GM19455 (cell line): ENCODE measurements around the gene MCRIP2.

Source experiments
- ATAC-seq: cut with Tn5 transposase; IDR thresholded peaks from one replicate; pipeline ENCODE4 v1.9.1; 2021; ENCODE audit not compliant: unreplicated experiment

MCRIP2 gene

DNA sequence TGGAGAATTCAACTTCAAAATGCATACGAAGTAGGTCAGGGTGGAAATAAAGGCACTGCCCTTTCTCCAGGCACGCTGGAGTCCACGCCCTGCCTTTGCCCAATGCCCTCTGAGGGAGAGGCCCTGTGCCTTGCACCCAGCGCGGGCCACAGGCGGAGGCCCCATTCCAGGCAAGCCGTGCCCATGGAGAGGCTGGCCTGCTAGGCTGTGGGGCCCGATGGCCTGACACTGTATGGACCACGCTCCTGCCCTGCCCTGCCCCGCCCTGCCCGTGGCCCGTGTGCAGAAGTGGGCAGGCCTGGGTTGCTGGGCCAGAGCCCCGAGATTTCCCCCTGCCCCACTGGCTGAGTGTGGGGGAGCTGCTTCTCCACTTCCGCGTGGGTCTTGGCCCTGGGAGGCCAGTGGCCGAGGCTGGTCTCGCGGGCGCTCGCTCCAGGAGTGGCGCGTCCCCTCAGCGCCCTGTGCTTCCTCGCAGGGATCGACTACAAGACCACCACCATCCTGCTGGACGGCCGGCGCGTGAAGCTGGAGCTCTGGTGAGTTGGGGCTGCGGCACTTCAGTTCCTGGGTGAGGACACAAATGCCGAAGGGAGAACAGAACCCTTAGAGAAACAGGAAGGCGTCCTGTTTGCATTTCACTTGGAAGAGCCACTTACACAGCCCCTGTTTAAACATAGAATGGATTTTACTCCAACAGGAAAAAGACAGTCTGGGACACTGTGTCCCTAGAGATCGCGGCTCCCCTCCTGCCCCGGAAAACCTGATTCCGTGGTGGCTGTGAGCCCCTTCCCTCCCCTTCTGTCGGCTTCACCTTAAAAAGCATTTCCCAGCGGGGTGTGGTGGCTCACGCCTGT lies 24.7 kb upstream of the MCRIP2 start:
- no peak for ATAC-seq

DNA sequence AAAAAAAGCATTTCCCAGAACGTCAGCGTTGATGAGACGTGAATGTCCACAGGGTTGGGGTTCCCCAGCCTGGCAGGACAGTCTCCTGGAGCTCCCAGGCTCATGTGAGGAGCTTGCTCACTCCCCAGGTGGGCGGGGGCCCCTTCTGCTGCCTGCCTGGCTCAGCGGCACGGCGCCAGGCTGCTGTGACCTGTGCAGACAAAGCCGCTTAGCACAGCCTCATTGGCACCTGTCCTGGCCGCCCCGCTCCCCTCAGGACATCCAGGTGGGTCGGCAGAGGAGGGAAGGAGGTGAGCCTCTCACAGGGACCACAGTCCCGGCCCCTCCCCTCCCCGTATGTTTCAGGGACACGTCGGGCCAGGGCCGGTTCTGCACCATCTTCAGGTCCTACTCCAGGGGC lies 23.8 kb upstream of the MCRIP2 start:
- no peak for ATAC-seq

DNA sequence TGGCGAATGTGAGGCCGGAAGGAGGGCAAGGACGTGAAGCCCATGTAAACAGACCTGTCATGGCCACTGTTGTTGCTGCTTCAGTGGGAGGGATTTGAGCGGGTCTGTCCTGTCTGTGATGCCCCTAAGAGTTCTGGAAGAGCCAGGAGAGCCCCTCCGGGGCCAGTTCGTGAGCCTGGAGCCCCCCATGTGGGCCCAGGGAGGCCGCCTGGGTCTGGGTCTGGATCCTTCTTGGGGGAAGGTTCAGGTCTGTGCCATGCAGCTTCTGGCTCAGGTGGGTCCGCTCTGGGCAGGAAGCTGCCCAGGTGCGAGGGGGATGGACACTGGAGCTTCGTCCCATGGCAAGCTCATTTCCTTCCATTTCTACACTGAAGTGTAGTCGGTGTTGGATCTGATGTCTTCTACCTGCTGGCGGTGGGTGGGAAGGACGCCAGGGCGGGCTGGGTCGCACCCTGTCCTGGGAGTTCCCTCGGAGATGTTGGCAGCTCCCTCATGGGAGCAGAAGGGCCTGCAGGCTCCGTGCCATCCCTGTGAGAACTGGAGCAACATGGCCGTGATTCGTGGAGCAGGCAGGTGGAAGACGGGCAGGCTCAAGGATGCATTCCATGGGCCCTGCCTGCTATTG lies 22.0 kb upstream of the MCRIP2 start:
- ATAC-seq = no peak

DNA sequence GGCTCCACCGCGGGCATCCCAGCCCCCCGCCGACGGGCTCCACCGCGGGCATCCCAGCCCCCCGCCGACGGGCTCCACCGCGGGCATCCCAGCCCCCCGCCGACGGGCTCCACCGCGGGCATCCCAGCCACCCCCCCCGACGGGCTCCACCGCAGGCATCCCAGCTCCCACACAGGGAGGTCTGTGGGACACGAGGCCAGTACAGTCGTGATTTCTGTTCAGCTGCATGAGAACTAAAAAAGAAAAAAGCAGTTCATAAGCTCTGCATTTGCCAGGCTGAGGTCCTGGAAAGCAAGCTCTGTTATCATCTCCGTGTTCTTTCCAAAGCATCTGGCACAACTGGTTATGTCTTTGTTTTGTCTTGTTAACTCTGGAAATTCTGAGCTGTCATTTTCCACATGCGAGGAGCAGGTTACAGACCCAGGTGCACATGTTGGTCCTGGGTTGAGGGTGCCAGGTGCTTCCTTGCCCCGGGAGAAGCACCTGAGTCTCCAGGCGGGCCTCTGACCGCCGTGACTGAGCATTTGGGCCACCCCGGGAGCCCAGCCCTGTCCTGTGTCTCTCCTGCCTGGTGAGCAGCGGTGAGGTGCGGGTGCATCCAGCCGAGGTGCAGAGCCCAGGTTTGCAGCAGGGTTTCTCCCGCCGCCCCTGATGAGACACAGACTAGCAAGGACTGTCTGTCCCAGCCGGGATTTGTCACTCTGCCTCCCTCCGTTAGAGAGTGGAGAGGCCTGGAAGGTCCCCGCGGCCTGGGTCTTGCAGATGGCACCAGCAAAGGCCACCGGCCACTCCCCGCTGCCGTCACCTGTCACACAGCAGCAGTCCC lies 20.7 kb upstream of the MCRIP2 start:
- no peak for ATAC-seq

DNA sequence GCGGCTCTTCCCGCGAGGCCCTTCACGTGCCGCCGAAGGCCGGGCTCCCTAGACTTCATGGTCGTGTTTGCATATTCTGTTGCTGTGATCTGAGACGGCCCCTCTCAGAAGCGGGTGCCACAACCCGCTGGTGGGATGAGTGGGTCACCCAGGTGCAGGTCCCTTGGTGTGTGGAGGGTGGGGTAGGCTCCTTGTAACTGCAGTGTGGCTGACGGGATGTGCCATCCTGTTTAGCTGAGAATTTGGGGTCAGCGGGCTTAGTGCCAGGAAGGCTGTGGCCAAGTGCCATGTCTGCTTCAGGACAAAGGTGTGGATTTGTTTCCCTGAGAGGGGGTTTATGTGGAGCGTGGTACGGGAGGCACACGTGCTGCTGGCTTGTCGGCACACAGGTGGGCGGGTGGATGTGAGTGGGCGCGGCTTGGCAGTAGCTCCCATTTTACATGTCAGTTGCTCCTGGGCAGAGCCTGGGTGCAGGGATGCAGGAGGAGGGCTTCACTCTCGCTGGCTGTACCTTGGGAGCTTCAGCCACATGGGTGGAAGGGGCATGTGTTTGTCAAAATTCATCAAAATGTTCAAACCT lies 20.0 kb upstream of the MCRIP2 start:
- ATAC-seq = no peak

DNA sequence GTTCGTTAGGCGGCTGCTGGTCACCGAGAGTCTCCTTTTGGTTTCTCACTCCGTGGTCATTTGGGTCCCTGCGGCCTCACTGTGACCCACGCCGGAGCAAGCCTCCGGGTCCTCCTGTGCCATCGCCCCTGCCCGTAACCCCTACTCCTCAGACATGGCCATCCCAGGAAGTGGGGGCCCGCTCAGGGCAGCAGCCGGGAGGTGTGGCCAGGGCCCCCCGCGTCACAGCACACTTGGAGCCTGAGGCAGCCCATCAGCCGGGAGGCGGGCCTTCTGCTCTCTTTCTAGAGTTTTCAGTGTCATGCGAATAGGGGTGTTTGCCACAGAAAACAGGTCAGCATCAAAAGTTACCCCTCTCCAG lies 18.7 kb upstream of the MCRIP2 start:
- no peak for ATAC-seq

DNA sequence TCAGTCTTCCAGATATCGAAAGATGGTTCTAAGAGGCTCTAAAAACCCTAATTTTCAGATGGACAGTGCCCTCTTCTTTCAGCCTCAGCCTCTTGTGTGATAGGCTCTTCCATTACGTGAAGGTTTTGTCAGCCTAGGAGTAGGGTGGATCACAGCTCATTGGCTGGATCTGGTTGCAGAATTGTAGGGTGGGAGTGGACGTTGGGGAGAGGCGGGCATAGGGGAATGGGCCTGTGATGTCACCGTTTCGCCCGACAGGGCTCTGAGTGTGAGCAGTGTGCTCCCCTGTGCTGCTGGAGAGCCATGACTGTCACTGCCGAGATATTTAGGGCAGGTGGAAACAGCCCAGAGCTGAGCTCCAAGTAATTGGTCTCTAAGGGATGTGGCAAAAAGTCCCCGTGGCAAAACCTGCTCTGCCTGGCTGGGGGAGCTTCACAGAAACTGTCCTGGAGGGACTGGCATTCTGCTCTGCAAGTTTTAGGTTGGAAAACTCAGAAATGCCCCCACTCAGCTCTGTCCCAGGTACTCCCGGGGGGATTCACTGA lies 17.0 kb upstream of the MCRIP2 start:
- ATAC-seq = no peak

DNA sequence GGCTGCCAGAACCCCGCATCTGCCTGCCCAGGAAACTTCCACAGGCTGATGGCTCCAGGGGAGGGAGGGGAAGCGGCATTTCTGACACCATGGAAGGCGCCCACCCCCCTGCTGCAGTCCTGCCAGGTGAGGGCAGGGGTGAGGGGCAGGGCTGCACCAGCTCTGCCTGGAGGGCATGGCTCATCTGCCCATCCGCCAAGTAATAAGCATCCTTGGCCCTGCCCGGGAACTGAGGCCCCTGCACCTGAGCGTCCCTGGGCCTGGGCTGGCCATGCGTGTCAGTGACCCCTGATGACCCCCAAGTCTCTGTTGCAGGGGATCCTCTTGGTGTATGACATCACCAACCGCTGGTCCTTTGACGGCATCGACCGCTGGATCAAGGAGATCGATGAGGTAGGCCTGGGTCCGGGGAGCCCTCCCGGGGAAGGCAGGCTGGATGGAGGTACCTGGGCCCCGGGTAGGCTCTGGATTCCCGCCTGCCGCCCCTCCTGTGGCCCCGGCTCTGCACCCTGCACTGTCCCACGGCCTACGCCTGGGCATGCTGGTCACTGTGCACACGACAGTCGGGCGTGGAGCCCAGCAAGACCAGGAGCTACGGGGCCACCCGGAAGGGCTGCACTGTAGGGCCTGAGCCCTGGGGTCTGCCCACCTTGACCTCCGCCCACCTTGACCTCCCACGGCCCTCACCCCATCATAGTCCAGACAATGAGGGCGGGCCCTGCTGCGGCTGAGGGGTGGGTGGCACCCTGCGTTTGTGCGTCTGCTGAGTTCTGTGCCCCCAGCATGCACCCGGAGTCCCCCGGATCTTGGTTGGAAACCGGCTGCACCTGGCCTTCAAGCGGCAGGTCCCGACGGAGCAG lies 16.3 kb upstream of the MCRIP2 start:
- ATAC-seq = no peak

DNA sequence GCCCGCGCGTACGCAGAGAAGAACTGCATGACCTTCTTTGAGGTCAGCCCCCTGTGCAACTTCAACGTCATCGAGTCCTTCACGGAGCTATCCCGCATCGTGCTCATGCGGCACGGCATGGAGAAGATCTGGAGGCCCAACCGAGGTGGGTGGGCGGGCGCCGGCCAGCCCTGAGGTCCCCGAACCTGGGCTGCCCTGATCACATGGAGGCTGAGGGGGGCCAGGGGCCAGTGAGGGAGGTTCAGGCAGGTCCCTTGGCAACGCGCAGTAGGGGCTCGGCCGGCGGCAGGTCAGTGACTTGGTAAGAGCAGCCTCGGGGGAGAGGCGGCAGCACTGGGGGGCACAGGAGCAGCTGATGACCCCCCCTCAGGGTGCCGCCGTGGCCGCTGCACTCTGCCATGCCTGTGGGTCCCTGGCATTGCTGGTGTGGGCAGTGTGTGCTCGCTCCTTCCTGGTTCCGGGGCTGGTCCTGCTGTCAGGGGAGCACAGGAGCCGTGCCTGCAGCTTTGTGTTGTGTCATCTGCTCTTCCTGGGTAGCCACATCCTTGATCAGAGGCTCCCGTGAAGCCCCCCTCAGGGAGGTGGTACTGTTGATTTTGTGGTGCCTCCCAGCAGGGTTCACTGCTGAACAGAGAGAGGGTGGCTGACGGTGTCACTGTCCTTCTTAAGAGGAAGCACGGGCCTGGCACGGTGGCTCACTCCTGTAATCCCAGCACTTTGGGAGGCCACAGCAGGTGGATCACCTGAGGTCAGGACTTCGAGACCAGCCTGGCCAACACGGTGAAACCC lies 15.5 kb upstream of the MCRIP2 start:
- ATAC-seq = no peak

DNA sequence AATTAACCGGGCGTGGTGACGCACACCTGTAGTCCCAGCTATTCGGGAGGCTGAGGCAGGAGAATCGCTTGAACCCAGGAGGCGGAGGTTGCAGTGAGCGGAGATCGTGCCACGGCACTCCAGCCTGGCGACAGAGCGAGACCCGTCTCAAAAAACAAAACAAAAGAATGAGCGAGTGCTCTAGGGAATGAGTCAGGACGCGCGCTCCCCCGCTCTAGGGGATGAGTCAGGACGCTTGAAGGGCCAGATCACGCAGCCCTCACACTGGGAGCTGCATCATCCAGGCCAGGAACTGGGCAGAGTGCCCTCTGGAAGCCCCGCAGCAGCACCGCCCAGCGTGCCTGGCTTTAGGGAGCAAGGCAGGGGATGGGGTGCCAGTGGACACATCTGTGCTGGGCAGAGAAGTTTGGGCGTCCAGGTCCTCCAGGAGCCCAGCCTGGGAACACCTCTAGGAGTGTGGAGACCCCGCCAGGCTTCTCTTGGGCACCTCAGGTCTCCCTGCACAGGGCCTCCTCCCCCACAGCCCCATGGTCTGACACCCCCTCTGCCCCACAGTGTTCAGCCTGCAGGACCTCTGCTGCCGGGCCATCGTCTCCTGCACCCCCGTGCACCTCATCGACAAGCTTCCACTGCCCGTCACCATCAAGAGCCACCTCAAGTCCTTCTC lies 14.7 kb upstream of the MCRIP2 start:
- no peak for ATAC-seq

DNA sequence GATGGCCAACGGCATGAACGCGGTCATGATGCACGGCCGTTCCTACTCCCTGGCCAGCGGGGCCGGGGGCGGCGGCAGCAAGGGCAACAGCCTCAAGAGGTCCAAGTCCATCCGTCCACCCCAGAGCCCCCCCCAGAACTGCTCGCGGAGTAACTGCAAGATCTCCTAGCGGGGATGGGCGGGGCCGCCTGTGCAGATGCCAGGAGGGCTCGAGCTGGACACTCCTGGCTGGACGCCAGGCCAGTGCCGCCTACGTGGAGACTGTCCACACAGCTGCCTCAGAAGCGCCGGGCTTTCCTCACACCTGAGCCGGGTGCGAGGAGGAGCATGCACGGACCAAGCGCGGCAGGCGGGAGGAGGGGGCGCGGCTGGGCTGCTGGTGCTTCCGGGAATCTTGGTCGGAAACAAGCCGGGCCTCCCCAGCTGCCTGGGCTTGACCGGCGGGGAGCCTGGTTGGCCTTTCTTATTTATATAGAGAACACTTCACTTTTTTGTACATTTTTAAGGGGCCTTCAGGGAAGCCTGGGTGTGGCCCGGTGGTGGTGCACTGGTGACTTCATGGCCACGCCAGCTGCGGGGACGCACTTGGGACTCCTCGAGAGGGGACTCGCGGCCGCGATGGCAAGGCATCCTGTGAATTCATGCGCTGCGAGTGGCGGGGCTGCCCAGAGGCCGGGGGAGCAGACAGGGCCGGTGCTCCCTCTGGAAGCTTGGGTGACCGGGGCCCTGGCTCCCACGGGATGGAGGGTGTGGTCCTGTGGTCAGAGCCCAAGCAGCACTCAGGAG lies 14.0 kb upstream of the MCRIP2 start:
- ATAC-seq = no peak

DNA sequence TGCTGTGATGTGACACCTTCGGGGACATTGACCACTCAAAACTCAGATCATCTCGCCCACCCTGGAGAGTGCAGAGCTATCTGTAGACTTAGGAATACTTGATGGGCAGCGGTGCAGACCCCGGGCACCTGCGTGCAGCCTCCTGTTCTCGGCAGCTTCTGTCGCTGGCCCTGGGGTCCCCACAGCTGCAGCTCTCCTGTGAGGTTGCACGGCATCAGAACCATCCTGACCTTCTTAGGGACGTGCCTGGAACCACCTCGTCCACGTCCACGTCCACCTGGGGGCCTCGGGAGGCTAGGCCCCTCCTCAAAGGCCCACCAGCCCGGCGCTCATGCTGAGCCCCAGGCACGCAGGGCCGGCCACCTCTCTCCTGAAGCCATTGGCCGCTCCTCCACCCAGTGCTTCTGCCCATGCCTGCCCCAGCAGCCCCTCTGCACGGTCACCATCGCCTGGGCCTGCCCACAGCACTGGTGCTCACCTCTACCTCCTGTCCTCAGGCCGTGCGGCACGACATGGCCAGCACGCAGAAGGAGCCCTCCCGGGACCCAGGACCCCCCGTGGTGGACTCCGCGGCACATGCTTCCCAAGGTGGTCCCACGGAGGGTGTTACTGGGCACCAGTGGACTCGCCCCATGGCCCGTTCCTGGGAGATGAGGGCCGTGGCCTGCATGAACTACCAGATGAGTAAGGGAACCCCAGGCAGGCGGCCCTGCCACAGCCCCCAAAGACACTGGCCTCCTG lies 13.1 kb upstream of the MCRIP2 start:
- no peak for ATAC-seq

DNA sequence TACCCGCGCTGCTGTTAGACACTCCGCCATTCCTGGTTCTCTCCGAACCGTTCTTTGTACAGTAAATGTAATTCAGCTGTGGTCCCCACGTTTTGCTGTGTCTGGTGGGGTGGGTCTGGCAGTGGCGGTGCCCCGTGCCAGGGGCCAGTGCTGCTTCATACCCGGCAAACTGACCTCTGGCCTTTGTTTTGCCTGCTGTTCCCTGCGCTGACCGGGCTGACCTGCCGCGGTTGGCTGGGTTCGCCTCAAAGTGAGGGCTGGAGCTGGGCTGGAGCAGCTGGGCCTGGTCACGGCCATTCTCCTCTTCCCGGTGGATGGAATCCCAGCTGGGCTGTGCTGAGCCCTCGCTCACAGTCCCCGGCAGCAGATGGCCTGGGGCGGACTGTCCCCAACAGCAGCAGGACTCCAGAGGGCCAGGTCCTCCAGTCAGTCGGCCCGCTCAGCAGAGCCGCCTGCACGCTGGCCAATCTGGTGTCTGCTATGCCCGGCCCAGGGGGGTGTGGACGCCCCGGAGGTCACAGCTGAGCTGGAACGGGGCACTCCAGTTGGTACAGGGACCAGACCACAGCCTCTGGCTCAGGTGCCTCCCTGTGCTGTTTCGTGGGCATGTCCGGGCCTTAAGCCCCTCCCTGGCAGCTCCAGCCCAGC lies 12.3 kb upstream of the MCRIP2 start:
- no peak for ATAC-seq

DNA sequence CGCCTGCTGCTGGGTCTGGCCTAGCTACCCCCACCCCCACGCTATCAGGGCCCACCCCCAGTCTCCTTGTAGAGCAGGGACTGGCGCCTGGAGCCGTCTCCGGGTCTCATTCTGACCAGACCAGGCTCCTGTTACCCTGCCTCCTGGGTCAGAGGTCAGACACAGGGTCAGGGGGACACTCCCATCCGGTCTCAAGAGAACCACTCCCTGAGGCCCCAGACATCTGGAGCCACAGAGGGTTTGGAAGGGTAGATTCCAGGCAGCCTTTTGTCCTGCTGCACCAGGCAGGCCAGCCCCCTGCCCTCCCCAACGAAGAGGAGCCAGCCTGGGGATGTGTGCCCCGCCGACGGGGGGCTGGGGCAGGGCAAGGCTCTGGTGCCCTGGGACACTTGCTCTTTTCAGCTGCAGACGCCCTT lies 11.8 kb upstream of the MCRIP2 start:
- no peak for ATAC-seq

DNA sequence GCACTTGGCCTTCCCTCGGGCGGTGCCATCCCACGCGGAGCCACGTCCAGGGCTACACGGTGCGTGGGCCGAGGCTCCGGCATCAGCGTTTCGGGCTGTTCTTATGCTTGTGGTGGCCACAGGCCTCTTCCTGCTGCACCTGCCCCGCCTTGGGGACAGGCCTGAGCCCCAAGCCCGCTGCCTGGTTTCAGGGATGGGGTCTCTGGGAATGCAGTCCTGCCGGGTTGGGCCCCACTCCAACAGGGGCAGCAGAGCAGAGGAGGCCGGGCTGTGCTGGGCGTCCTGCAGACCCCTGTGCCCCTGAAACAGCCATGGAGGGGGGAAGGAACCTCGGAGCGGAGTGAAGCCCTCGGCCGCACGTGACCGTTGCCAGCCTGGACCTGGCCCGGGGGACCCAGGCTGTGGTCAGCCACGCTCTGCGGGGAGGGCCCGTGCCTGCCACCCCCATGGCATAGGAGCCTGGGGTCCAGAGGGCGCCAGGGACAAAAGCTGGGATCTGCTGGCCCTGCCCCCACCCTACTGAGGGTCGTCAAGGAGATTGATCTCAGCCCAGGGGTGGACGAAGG lies 11.3 kb upstream of the MCRIP2 start:
- ATAC-seq = no peak

DNA sequence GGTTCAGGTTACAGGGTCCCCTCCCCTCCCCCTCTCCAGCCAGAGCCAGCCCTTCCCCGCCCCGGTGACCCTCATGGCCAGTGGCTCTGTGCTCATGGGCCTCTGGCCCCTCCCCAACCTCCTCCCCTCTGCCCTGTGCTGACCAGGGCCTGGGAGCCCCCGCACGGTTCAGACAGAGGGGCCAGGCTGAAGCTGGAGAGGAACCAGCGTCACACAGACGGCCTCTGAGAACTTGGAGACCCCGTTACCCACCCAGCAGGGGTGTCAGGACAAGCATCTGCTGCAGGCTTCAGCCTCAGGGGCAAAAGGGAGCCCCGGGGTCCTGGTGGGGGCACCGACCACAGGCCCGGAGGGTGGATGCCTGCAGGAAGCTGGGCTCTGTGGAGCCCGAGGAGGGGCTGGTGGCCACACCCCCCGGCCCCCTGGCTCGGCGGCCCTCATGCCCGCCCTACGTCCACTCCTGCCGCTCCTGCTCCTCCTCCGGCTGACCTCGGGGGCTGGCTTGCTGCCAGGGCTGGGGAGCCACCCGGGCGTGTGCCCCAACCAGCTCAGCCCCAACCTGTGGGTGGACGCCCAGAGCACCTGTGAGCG lies 10.7 kb upstream of the MCRIP2 start, which contains the start of gene WFIKKN1:
TSS of gene WFIKKN1 (plus strand) at position 171 of the 591 bp plus-strand sequence. CDS start at position 440, 269 bp downstream.
- no peak for ATAC-seq
